Activated T-helper 17 cell treated with anti-CD3 and anti-CD28 coated beads, Interleukin-2, amount 50 U/mL, for 72 hours (primary cell): ENCODE data around the gene TMEM200B. TPM values are rescaled to one million over a fixed set of nuclear protein-coding genes. Genes with fewer than 3 reads are reported as not detected.
A peak's percentile ranks its signal among the peaks of the same experiment; 100 is the strongest.
"Not testable (repeated sequence)": the region's sequence is repeated elsewhere in the genome, so short reads cannot be mapped to it uniquely, and the experiment has no call there.

Experiments
- ATAC-seq: fragments of 150-1000 bp; cut with Tn5 transposase; replicated peaks from 2 replicates; pipeline ENCODE4 v1.10.0; 2021; ENCODE audit warnings: mild to moderate bottlenecking, moderate library complexity
- H3K27ac Mint-ChIP-seq: one replicate; pipeline ENCODE4 v1.8.0; 2022; ENCODE audit warnings: mixed read lengths
- H3K27me3 Mint-ChIP-seq: one replicate; pipeline ENCODE4 v1.8.0; 2022; ENCODE audit warnings: mixed read lengths
- H3K36me3 Mint-ChIP-seq: one replicate; pipeline ENCODE4 v1.8.0; 2022; ENCODE audit warnings: low read depth, mild to moderate bottlenecking, mixed read lengths
- H3K4me1 Mint-ChIP-seq: one replicate; pipeline ENCODE4 v1.8.0; 2022; ENCODE audit warnings: mixed read lengths
- H3K4me3 Mint-ChIP-seq: one replicate; pipeline ENCODE4 v1.8.0; 2022; ENCODE audit warnings: mild to moderate bottlenecking, mixed read lengths
- H3K9me3 Mint-ChIP-seq: one replicate; pipeline ENCODE4 v1.8.0; 2022; ENCODE audit warnings: mixed read lengths
- total RNA-seq, 2 donors: library from RNA; stranded (reverse); gene quantifications; one replicate each; pipeline ENCODE4 v1.2.3, GENCODE V29; 2022

TMEM200B gene
- total RNA-seq, 2 donors from 2014 or later = 1.1 TPM; not detected in 1

DNA sequence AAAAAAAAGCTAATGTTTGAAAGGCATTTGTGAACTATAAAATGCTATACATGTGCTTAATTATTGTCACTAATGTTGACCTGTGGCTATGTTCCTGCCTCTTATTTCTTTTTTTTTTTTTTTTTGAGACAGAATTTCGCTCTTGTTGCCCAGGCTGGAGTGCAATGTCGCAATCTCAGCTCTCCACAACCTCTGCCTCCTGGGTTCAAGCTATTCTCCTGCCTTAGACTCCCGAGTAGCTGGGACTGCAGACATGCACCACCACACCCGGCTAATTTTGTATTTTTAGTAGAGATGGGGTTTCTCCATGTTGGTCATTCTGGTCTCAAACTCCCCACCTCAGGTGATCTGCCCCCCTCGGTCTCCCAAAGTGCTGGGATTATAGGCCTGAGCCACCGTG, 15.7 kb downstream of the TMEM200B start:
- H3K27ac Mint-ChIP-seq, H3K9me3 Mint-ChIP-seq: not testable (repeated sequence)

DNA sequence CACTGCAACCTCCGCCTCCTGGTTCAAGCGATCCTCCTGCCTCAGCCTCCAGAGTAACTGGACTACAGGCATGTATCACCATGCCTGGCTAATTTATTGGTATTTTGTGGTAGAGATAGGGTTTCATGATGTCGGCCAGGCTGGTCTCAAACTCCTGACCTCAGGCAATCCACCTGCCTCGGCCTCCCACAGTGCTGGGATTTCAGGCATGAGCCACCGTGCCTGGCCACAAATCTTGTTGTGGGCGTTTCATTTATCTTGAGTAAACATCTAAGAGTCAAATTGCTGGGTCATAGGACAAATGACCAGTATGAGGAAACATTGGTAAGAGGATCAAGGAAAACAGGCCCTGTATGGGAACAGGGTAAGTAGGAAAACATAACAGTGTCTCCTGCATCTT, 17.9 kb downstream of the TMEM200B start:
- ATAC-seq = no peak
- Mint-ChIP-seq H3K9me3 (no peaks in the 10 kb centered on the region), H3K27me3 (no peaks in the 10 kb centered on the region), H3K36me3 (peaks cover 62% of the 10 kb centered on the region), H3K27ac (no peak overlapping the region), H3K4me1 (no peaks in the 10 kb centered on the region), H3K4me3 (no peak overlapping the region)

More for the DNA sequence above, 15.7 kb downstream of the TMEM200B start:
- H3K4me3 Mint-ChIP-seq, ATAC-seq, H3K4me1 Mint-ChIP-seq, H3K27me3 Mint-ChIP-seq: not testable (repeated sequence)
- peaks cover 64% of the 10 kb centered on the region for H3K36me3 Mint-ChIP-seq

GRCh38 chr1:29100487-29100886, 23.2 kb downstream of the TMEM200B start:
- ATAC-seq = no peak
- Mint-ChIP-seq H3K4me1 (no peaks in the 10 kb centered on the region), H3K9me3 (no peaks in the 10 kb centered on the region), H3K4me3 (no peak overlapping the region), H3K27me3 (no peaks in the 10 kb centered on the region), H3K27ac (no peak overlapping the region), H3K36me3 (peaks cover 70% of the 10 kb centered on the region)

DNA sequence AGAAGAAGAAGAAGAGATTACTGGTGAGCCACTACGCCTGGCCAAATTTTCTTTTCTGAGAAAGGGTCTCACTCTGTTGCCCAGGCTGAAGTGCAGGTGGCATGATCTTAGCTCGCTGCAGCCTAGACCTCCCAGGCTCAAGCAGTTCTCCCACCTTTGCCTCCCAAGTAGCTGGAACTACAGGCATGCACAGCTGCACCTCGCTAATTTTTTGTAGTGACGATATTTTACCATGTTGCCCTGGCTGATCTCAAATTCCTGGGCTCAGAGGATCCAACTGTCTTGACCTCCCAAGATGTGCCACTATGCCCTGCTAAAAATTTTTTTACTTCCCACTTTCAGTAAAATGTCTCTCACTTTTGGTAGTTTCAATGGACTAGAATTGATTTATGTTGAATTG, 24.4 kb downstream of the TMEM200B start:
- Mint-ChIP-seq H3K27ac (no peak overlapping the region), H3K4me1 (no peaks in the 10 kb centered on the region), H3K36me3 (peaks cover 71% of the 10 kb centered on the region), H3K9me3 (no peaks in the 10 kb centered on the region), H3K27me3 (no peaks in the 10 kb centered on the region), H3K4me3 (no peak overlapping the region)
- no peak for ATAC-seq

- H3K27me3 Mint-ChIP-seq = no peaks in the 10 kb centered on the region
- no peak overlapping the region for H3K4me3 Mint-ChIP-seq
- H3K27ac Mint-ChIP-seq = peak overlapping the region; percentile 48
- peaks cover 76% of the 10 kb centered on the region for H3K36me3 Mint-ChIP-seq
- ATAC-seq = no peak
- H3K4me1 Mint-ChIP-seq = no peaks in the 10 kb centered on the region
- peaks cover 4% of the 10 kb centered on the region for H3K9me3 Mint-ChIP-seq
Measured at GRCh38 chr1:29096231-29096886, 27.3 kb downstream of the TMEM200B start.

- Mint-ChIP-seq H3K9me3 (peaks cover 4% of the 10 kb centered on the region), H3K36me3 (peaks cover 73% of the 10 kb centered on the region), H3K4me3 (no peak overlapping the region), H3K4me1 (no peaks in the 10 kb centered on the region), H3K27ac (no peak overlapping the region), H3K27me3 (no peaks in the 10 kb centered on the region)
- no peak for ATAC-seq
Measured at GRCh38 chr1:29094954-29095353, 28.7 kb downstream of the TMEM200B start.

- H3K4me1 Mint-ChIP-seq = no peaks in the 10 kb centered on the region
- no peak overlapping the region for H3K27ac Mint-ChIP-seq
- peaks cover 4% of the 10 kb centered on the region for H3K9me3 Mint-ChIP-seq
- H3K36me3 Mint-ChIP-seq = peaks cover 73% of the 10 kb centered on the region
- no peak for ATAC-seq
- H3K4me3 Mint-ChIP-seq = no peak overlapping the region
- no peaks in the 10 kb centered on the region for H3K27me3 Mint-ChIP-seq
Measured at GRCh38 chr1:29094433-29094832, 29.3 kb downstream of the TMEM200B start.

- not testable (repeated sequence) for H3K27ac Mint-ChIP-seq, ATAC-seq, H3K4me1 Mint-ChIP-seq, H3K4me3 Mint-ChIP-seq, H3K9me3 Mint-ChIP-seq, H3K27me3 Mint-ChIP-seq
- peaks cover 69% of the 10 kb centered on the region for H3K36me3 Mint-ChIP-seq
Measured at GRCh38 chr1:29092704-29093103, 31.0 kb downstream of the TMEM200B start.

DNA sequence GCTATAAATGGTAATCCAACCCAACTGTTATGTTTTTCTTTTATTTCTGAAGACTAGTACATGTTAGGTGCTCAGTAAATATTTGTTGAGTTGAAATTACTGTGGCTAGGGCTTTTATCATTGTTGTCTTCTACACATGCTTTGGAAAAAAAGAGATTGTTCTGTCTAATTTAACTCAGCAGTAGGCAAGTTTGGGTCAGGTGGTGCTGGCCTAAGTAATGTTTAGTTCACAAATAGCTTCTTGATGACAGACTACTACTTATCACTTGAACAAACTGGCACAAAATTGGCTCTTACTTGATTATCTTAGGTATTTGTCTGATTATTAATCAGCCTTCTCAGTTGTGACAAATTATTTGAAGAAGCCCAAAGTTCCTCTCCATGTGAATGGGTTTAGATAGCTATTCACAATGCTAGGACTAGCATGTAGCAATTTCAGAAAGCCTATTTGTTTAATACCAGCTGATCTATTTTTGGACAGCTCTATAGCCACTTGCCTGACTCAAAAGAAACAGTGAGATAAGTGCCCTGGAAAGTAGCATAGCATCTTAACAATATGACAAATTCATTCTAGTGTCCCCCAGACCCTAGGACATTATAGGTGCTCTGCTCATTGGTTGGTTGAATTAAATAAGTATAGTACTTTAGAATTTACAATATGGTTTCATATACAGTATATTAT, 32.6 kb downstream of the TMEM200B start:
- H3K4me3 Mint-ChIP-seq = no peak overlapping the region
- no peaks in the 10 kb centered on the region for H3K27me3 Mint-ChIP-seq
- ATAC-seq = no peak
- peaks cover 57% of the 10 kb centered on the region for H3K36me3 Mint-ChIP-seq
- peaks cover 4% of the 10 kb centered on the region for H3K9me3 Mint-ChIP-seq
- H3K27ac Mint-ChIP-seq = no peak overlapping the region
- H3K4me1 Mint-ChIP-seq = no peaks in the 10 kb centered on the region

- Mint-ChIP-seq H3K9me3 (no peaks in the 10 kb centered on the region), H3K36me3 (peaks cover 44% of the 10 kb centered on the region), H3K27ac (peak overlapping the region; percentile 9), H3K4me3 (no peak overlapping the region), H3K27me3 (no peaks in the 10 kb centered on the region), H3K4me1 (no peaks in the 10 kb centered on the region)
- no peak for ATAC-seq
Measured at GRCh38 chr1:29084196-29084521, 39.5 kb downstream of the TMEM200B start.

DNA sequence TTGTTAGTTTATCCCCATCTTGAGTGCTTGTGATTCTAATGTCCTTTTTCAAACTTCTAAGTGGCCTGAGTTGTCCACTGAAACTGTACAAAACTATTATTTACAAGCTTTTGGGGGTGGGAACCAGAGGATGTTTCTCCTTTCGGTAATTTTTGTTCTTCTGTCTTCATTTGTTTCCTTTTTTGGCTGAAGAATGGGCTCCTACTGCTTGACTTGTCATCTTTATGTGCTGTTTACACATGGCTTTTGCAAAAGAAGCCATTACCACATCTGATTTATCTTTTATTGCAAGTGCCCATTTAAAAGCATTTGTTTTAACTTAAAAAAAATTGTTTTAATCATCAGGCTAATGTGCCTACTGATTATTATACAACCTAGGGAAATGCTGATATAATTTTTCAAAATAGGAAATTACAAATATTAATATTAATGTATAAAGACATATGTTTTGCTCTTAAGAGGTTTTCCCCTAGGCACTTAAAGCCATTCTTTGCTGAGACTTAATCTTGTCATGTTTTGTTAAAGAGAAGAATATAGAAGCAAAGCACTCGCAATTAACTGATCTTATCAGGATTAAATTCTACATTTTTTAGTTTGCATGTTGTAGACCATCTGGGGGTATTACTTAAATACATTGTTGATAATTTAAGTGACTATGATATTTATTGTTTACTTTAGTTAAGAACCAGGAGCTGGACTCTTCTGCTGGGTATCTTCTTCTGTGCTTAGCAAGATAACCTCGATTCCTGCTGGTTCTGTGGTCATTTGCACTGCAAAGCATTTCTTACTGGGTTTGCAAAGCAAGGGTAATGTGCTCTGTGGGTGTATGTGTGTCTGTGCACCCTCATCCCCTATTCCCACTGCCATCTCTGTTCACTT, 40.1 kb downstream of the TMEM200B start:
- H3K27ac Mint-ChIP-seq = peak overlapping the region; percentile 9
- no peaks in the 10 kb centered on the region for H3K27me3 Mint-ChIP-seq
- no peaks in the 10 kb centered on the region for H3K4me1 Mint-ChIP-seq
- no peaks in the 10 kb centered on the region for H3K9me3 Mint-ChIP-seq
- ATAC-seq = no peak
- no peak overlapping the region for H3K4me3 Mint-ChIP-seq
- H3K36me3 Mint-ChIP-seq = peaks cover 41% of the 10 kb centered on the region

DNA sequence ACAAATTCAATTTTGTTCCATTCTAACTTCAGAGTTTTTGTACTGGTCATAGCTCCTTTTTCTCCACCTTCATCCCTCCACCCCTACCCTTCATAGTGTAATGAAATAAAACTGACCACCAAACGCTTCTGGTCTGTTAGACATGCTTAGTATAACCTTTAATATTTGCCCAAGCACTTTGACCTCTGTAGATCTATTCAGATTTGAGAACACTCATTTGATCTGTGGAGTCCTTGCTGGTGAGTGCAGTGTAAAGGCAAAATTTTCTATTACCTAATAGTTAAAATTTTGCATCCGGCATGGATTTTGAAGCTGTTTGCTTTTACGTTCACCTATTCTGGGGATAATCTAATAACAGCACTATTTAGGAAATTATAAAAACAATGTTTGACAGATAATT, 41.2 kb downstream of the TMEM200B start:
- no peaks in the 10 kb centered on the region for H3K9me3 Mint-ChIP-seq
- no peak overlapping the region for H3K27ac Mint-ChIP-seq
- no peak for ATAC-seq
- no peaks in the 10 kb centered on the region for H3K4me1 Mint-ChIP-seq
- no peaks in the 10 kb centered on the region for H3K27me3 Mint-ChIP-seq
- H3K4me3 Mint-ChIP-seq = no peak overlapping the region
- peaks cover 36% of the 10 kb centered on the region for H3K36me3 Mint-ChIP-seq

- Mint-ChIP-seq H3K27me3 (no peaks in the 10 kb centered on the region), H3K4me1 (no peaks in the 10 kb centered on the region), H3K27ac (no peak overlapping the region), H3K36me3 (peaks cover 44% of the 10 kb centered on the region), H3K4me3 (no peak overlapping the region), H3K9me3 (no peaks in the 10 kb centered on the region)
- no peak for ATAC-seq
Measured at GRCh38 chr1:29081201-29081600, 42.5 kb downstream of the TMEM200B start.

- not testable (repeated sequence) for H3K4me1 Mint-ChIP-seq, H3K27me3 Mint-ChIP-seq
Measured at GRCh38 chr1:29079916-29080629, 43.6 kb downstream of the TMEM200B start.

More at GRCh38 chr1:29079916-29080629, 43.6 kb downstream of the TMEM200B start:
- H3K36me3 Mint-ChIP-seq = peaks cover 39% of the 10 kb centered on the region
- H3K9me3 Mint-ChIP-seq, H3K4me3 Mint-ChIP-seq, ATAC-seq, H3K27ac Mint-ChIP-seq: not testable (repeated sequence)
